PFSK-1 (cell line): ENCODE measurements around the gene LHX1.

Experiments
- FOXP2 ChIP-seq: optimal IDR thresholded peaks from 2 replicates; pipeline ENCODE3; 2011; ENCODE audit warnings: borderline replicate concordance, control low read depth, inconsistent platforms; ENCODE audit not compliant: insufficient read depth; ENCODE audit errors: extremely low read length, extremely low read depth
- POLR2AphosphoS5 ChIP-seq: IDR thresholded peaks from 2 replicates; pipeline ENCODE4 v1.6.1; 2012; ENCODE audit warnings: low read depth, mild to moderate bottlenecking, control low read depth, low read length, moderate library complexity
- SIN3A ChIP-seq: IDR thresholded peaks from 2 replicates; pipeline ENCODE4 v1.6.1; 2012; ENCODE audit warnings: mild to moderate bottlenecking, low read length, moderate library complexity, borderline replicate concordance; ENCODE audit not compliant: insufficient read depth
- TAF1 ChIP-seq: IDR thresholded peaks from 2 replicates; pipeline ENCODE4 v1.6.1; 2012; ENCODE audit warnings: low read length, control low read depth, borderline replicate concordance; ENCODE audit not compliant: insufficient read depth
- TF ChIP-seq, protein P1 (sequence below), 2 experiments: IDR thresholded peaks; 2 replicates each; pipeline versions ENCODE4 v1.6.1 to v1.8.0; 2011 to 2012; ENCODE audit warnings: low read depth in 2 of 2, low read length in 2 of 2, control low read depth in 1 of 2, inconsistent platforms in 1 of 2, mild to moderate bottlenecking in 1 of 2, moderate library complexity in 1 of 2; ENCODE audit not compliant: insufficient read depth in 1 of 2

DNA sequence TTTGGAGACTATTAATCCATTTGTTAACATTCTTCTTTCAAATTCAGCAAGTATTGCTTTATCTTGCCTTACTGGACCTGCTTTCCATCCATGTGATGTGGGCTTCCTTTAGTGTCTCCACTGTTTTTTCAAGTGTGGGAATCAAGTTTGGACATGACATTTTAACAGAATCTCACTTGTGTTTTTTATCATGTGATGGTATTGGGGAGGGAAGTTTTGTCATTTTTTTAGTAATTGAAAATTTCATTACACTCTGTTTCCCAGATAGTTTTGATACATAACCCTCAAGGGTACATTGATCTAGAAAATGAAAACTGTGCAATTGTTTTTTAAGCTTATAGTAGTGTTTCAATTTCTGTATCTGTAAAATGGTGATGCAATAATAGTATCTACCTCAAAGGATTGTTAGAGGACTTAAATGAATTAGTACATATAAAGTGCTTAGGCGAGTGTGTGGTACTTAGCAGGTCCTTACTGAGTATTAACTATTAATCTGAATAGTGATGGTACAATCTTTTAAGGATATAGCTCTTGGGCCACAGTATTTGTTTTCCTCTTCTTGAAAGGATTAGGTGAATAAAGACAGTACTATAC lies 38.7 kb downstream of the LHX1 start:
- TF ChIP-seq, protein P1, sequence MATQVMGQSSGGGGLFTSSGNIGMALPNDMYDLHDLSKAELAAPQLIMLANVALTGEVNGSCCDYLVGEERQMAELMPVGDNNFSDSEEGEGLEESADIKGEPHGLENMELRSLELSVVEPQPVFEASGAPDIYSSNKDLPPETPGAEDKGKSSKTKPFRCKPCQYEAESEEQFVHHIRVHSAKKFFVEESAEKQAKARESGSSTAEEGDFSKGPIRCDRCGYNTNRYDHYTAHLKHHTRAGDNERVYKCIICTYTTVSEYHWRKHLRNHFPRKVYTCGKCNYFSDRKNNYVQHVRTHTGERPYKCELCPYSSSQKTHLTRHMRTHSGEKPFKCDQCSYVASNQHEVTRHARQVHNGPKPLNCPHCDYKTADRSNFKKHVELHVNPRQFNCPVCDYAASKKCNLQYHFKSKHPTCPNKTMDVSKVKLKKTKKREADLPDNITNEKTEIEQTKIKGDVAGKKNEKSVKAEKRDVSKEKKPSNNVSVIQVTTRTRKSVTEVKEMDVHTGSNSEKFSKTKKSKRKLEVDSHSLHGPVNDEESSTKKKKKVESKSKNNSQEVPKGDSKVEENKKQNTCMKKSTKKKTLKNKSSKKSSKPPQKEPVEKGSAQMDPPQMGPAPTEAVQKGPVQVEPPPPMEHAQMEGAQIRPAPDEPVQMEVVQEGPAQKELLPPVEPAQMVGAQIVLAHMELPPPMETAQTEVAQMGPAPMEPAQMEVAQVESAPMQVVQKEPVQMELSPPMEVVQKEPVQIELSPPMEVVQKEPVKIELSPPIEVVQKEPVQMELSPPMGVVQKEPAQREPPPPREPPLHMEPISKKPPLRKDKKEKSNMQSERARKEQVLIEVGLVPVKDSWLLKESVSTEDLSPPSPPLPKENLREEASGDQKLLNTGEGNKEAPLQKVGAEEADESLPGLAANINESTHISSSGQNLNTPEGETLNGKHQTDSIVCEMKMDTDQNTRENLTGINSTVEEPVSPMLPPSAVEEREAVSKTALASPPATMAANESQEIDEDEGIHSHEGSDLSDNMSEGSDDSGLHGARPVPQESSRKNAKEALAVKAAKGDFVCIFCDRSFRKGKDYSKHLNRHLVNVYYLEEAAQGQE (IDR thresholded peaks at IDR 0.05; ENCODE audit: insufficient read depth in 1 of 2, low read depth in 2 of 2, low read length in 2 of 2) = no peak
- TF ChIP-seq POLR2AphosphoS5 = no peak
- no peak for TF ChIP-seq SIN3A
- TF ChIP-seq TAF1 = no peak
- no peak for TF ChIP-seq FOXP2
